ENCODE measurements around the gene TPX2.

GRCh38 chr20:31723319-31724078 lies 15.6 kb upstream of the TPX2 start:
- TF ChIP-seq E2F6 (IDR thresholded peaks at IDR 0.05), result peak; percentile 33
- TF ChIP-seq POLR2A (IDR thresholded peaks at IDR 0.05; ENCODE audit: control extremely low read depth in 1 of 2, low read depth in 2 of 2, low read length in 2 of 2), result peak in 1 of 2 experiments; percentile 89; a peak in 2 of 3 replicates
- peak; percentile 51 for TF ChIP-seq JUND (IDR thresholded peaks at IDR 0.05; ENCODE audit: low read length)
- TF ChIP-seq FOSL1 (IDR thresholded peaks at IDR 0.05; ENCODE audit: insufficient read depth, low read depth, low read length), result no peak
- no peak for TF ChIP-seq POU5F1 (IDR thresholded peaks at IDR 0.05; ENCODE audit: low read depth, low read length)
- no peak for TF ChIP-seq HDAC6 (IDR thresholded peaks at IDR 0.05; ENCODE audit: low read depth, low read length)
- TF ChIP-seq CTCF (IDR thresholded peaks at IDR 0.05; ENCODE audit: control extremely low read depth in 1 of 3, insufficient read depth in 1 of 3, low read depth in 1 of 3, low read length in 3 of 3), result peak; percentile 97 to 99 (median 98)
- TF ChIP-seq ATF2 (IDR thresholded peaks at IDR 0.05; ENCODE audit: low read length), result 0 out of 2 replicates have a peak, but pooled peaks have one; percentile 53
- no peak for TF ChIP-seq JUN (IDR thresholded peaks at IDR 0.05; ENCODE audit: low read depth, low read length)
- TF ChIP-seq YY1 (IDR thresholded peaks at IDR 0.05; ENCODE audit: low read depth, low read length), result peak; percentile 59; the same call in 1 of the 2 replicates
- TF ChIP-seq EZH2 (IDR thresholded peaks at IDR 0.05; ENCODE audit: low read depth, low read length, severe bottlenecking), result no peak
- no peak for TF ChIP-seq EP300 (IDR thresholded peaks at IDR 0.05; ENCODE audit: borderline replicate concordance in 1 of 2, low read depth in 2 of 2, low read length in 2 of 2)
- TF ChIP-seq SRF (IDR thresholded peaks at IDR 0.05; ENCODE audit: low read depth, low read length), result no peak
- no peak for TF ChIP-seq CTBP2 (IDR thresholded peaks at IDR 0.05; ENCODE audit: borderline replicate concordance, insufficient read depth, insufficient read length, low read length)
